CD4-positive, alpha-beta T cell (primary cell): ENCODE measurements around the gene HBB. TPM values are rescaled to one million over a fixed set of nuclear protein-coding genes. Genes with fewer than 3 reads are reported as not detected.

ENCODE experiments used
- ATAC-seq: fragments of 200-7000 bp; cut with Tn5 transposase; one replicate; pipeline ENCODE4 v1.10.0; 2022; ENCODE audit warnings: mild to moderate bottlenecking; ENCODE audit not compliant: poor library complexity
- CTCF ChIA-PET: fragments of 350-600 bp; sonication (Branson Sonifier 250); formaldehyde crosslinking; loops from one replicate; lab custom pipeline; 2021; ENCODE audit warnings: antibody characterized with exemption, inconsistent platforms; lab: Charles Lee
- POLR2A ChIA-PET: fragments of 350-600 bp; sonication (Branson Sonifier 250); formaldehyde crosslinking; loops from one replicate; lab custom pipeline; 2021; ENCODE audit warnings: antibody characterized with exemption, inconsistent platforms; lab: Charles Lee
- DNase-seq, 14 experiments: peaks; one replicate each; pipeline ENCODE4 v3.0.0-alpha.2; 2013 to 2020; ENCODE audit warnings: mixed read lengths in 2 of 14
- H3K27ac ChIP-seq, 2 donors: one replicate each; pipeline versions ENCODE4 v1.5.1 to v1.7.0; 2013; ENCODE audit warnings: low read length in 2 of 2, low read depth in 1 of 2, mild to moderate bottlenecking in 1 of 2
- H3K27me3 ChIP-seq, 2 experiments: 1 replicate in 1 of 2; 2 replicates in 1 of 2; pipeline versions ENCODE4 v1.6.1 to v1.7.0; 2013; ENCODE audit warnings: low read length in 2 of 2, control low read depth in 1 of 2, mild to moderate bottlenecking in 1 of 2, moderate library complexity in 1 of 2; ENCODE audit not compliant: insufficient read depth in 2 of 2, control insufficient read depth in 1 of 2
- H3K36me3 ChIP-seq: one replicate; pipeline ENCODE4 v1.6.1; 2013; ENCODE audit warnings: low read length, control low read depth; ENCODE audit not compliant: insufficient read depth
- H3K4me1 ChIP-seq: one replicate; pipeline ENCODE4 v1.6.1; 2013; ENCODE audit warnings: low read length, control low read depth; ENCODE audit not compliant: insufficient read depth
- H3K4me3 ChIP-seq: one replicate; pipeline ENCODE4 v1.5.1; 2013; ENCODE audit warnings: mild to moderate bottlenecking, low read length, moderate library complexity
- H3K9me3 ChIP-seq, 2 experiments: 1 replicate in 1 of 2; 2 replicates in 1 of 2; pipeline versions ENCODE4 v1.6.1 to v1.7.0; 2013; ENCODE audit warnings: low read length in 2 of 2, mild to moderate bottlenecking in 2 of 2, control low read depth in 1 of 2, moderate library complexity in 1 of 2; ENCODE audit not compliant: control insufficient read depth in 1 of 2, insufficient read depth in 1 of 2
- H3K27ac Mint-ChIP-seq: one replicate; pipeline ENCODE4 v1.8.0; 2020; ENCODE audit warnings: mixed read lengths
- H3K27me3 Mint-ChIP-seq: one replicate; pipeline ENCODE4 v1.8.0; 2021; ENCODE audit warnings: mixed read lengths
- H3K36me3 Mint-ChIP-seq: one replicate; pipeline ENCODE4 v1.8.0; 2021; ENCODE audit warnings: low read depth, mixed read lengths
- H3K4me1 Mint-ChIP-seq: one replicate; pipeline ENCODE4 v1.8.0; 2021; ENCODE audit warnings: low read depth, mixed read lengths
- H3K4me3 Mint-ChIP-seq: one replicate; pipeline ENCODE4 v1.8.0; 2020; ENCODE audit warnings: mild to moderate bottlenecking, mixed read lengths
- H3K9me3 Mint-ChIP-seq: one replicate; pipeline ENCODE4 v1.8.0; 2020; ENCODE audit warnings: mixed read lengths
- CTCF ChIP-seq: fragments of 200-600 bp; IDR thresholded peaks from one replicate; pipeline ENCODE4 v1.8.0; 2022; ENCODE audit warnings: antibody characterized with exemption, mild to moderate bottlenecking
- intact Hi-C, 2 experiments: fragments of 100-400 bp; cut with DNase I in 1 of 2; cut with micrococcal nuclease in 1 of 2; formaldehyde crosslinking; loops; one replicate each; pipeline versions ENCODE4 v1.15.1 to v1.9.0; 2023 to 2025; cut with DNase I, micrococcal nuclease
- total RNA-seq, 174 experiments: library from RNA in 2 of 174; stranded (reverse) in 2 of 174; gene quantifications; one replicate each; pipeline ENCODE4 v1.2.3 and lab custom pipeline; 2021 to 2026

The HBB gene
- total RNA-seq, 2 experiments from 2014 or later = 0.45 TPM; not detected in 1

- H3K9me3 ChIP-seq = no peaks in the 10 kb centered on the region
- intact Hi-C loops = no loop called here
- H3K36me3 ChIP-seq = no peaks in the 10 kb centered on the region
- no peak for TF ChIP-seq CTCF
- H3K27ac ChIP-seq = no peak overlapping the region
- no peak overlapping the region for H3K4me3 ChIP-seq
- no peaks in the 10 kb centered on the region for H3K4me1 ChIP-seq
- POLR2A ChIA-PET = interaction anchor here (0.6 kb wide), 1 partner anchor 13 kb away, joined by 3 read pairs; no protein-coding TSS in a partner anchor
- Mint-ChIP-seq H3K9me3 (no peaks in the 10 kb centered on the region), H3K27me3 (no peaks in the 10 kb centered on the region), H3K27ac (no peak overlapping the region), H3K4me3 (no peak overlapping the region), H3K4me1 (peaks cover 4% of the 10 kb centered on the region), H3K36me3 (no peaks in the 10 kb centered on the region)
- no peaks in the 10 kb centered on the region for H3K27me3 ChIP-seq
- CTCF ChIA-PET = no interaction called here
- ATAC-seq (no peak), DNase-seq (no peak)
Observed at GRCh38 chr11:5232176-5232575, 5.3 kb upstream of the HBB start.

- Histone ChIP-seq H3K36me3 (no peaks in the 10 kb centered on the region), H3K9me3 (no peaks in the 10 kb centered on the region), H3K4me3 (no peak overlapping the region), H3K27ac (no peak overlapping the region), H3K27me3 (no peaks in the 10 kb centered on the region), H3K4me1 (no peaks in the 10 kb centered on the region)
- intact Hi-C loops = no loop called here
- ChIA-PET CTCF (no interaction called here), POLR2A (no interaction called here)
- Mint-ChIP-seq H3K9me3 (no peaks in the 10 kb centered on the region), H3K4me3 (no peak overlapping the region), H3K27ac (no peak overlapping the region), H3K4me1 (peaks cover 4% of the 10 kb centered on the region), H3K36me3 (no peaks in the 10 kb centered on the region), H3K27me3 (no peaks in the 10 kb centered on the region)
- no peak for ATAC-seq
- DNase-seq = no peak
- no peak for TF ChIP-seq CTCF
Observed at GRCh38 chr11:5231111-5231510, 4.2 kb upstream of the HBB start.

GRCh38 chr11:5230266-5230665, 3.4 kb upstream of the HBB start:
- peaks cover 4% of the 10 kb centered on the region for H3K4me1 Mint-ChIP-seq
- Histone ChIP-seq H3K36me3 (no peaks in the 10 kb centered on the region), H3K4me3 (no peak overlapping the region), H3K4me1 (no peaks in the 10 kb centered on the region), H3K27me3 (peaks cover 0 to 6% of the 10 kb centered on the region in 2 experiments), H3K27ac (no peak overlapping the region), H3K9me3 (peaks cover 0 to 6% of the 10 kb centered on the region in 2 experiments)
- CTCF ChIA-PET = no interaction called here
- no peaks in the 10 kb centered on the region for H3K36me3 Mint-ChIP-seq
- H3K27ac Mint-ChIP-seq = no peak overlapping the region
- ATAC-seq (no peak), DNase-seq (no peak)
- H3K4me3 Mint-ChIP-seq = no peak overlapping the region
- no peaks in the 10 kb centered on the region for H3K9me3 Mint-ChIP-seq
- H3K27me3 Mint-ChIP-seq = no peaks in the 10 kb centered on the region
- intact Hi-C loops = no loop called here
- TF ChIP-seq CTCF = no peak
- POLR2A ChIA-PET = no interaction called here
